Testis (tissue), 2 donors: ENCODE results near the gene SERTAD2.

ENCODE experiments used
- CTCF ChIP-seq, 3 experiments: fragments of 450-650 bp in 2 of 3; fragments of 200-600 bp in 1 of 3; sonication (generic) in 1 of 3; IDR thresholded peaks; one replicate each; pipeline ENCODE4 v1.5.1; 2016 to 2019; ENCODE audit warnings: antibody characterized with exemption in 3 of 3, mild to moderate bottlenecking in 2 of 3, moderate library complexity in 1 of 3
- POLR2A ChIP-seq: fragments of 450-650 bp; IDR thresholded peaks from one replicate; pipeline ENCODE4 v1.6.1; 2017; ENCODE audit warnings: antibody characterized with exemption, mild to moderate bottlenecking, moderate library complexity

GRCh38 chr2:64612575-64613195 is 41.0 kb downstream of the SERTAD2 start:
- TF ChIP-seq CTCF (IDR thresholded peaks at IDR 0.05) = no peak
- no peak for TF ChIP-seq POLR2A
